IPS-18c (cell line): ENCODE results near the gene CDC42BPB.

Experiments used
- H3K4me3 ChIP-seq: 2 replicates; pipeline ENCODE4 v1.7.0; 2013; ENCODE audit warnings: low read depth, mild to moderate bottlenecking, low read length, moderate library complexity; ENCODE audit not compliant: insufficient read depth
- H3K9me3 ChIP-seq: one replicate; pipeline ENCODE4 v1.6.1; 2013; ENCODE audit warnings: mild to moderate bottlenecking, low read length, moderate library complexity; ENCODE audit not compliant: control insufficient read depth, insufficient read depth

The CDC42BPB gene

GRCh38 chr14:102951799-102952198 is 105.5 kb downstream of the CDC42BPB start:
- Histone ChIP-seq H3K9me3 (no peaks in the 10 kb centered on the region), H3K4me3 (no peak overlapping the region)

- Histone ChIP-seq H3K9me3 (no peaks in the 10 kb centered on the region), H3K4me3 (no peak overlapping the region)
Measured at GRCh38 chr14:102951034-102951433, 106.3 kb downstream of the CDC42BPB start.

- H3K9me3 ChIP-seq: no peaks in the 10 kb centered on the region
- no peak overlapping the region for H3K4me3 ChIP-seq
Measured at GRCh38 chr14:102949801-102950451, 107.4 kb downstream of the CDC42BPB start.

GRCh38 chr14:102949062-102949800 is 108.1 kb downstream of the CDC42BPB start:
- Histone ChIP-seq H3K4me3 (no peak overlapping the region), H3K9me3 (no peaks in the 10 kb centered on the region)

- Histone ChIP-seq H3K9me3 (no peaks in the 10 kb centered on the region), H3K4me3 (no peak overlapping the region)
Measured at GRCh38 chr14:102948698-102949061, 108.7 kb downstream of the CDC42BPB start.

- H3K9me3 ChIP-seq: no peaks in the 10 kb centered on the region
- H3K4me3 ChIP-seq: no peak overlapping the region
Measured at GRCh38 chr14:102947321-102948103, 109.8 kb downstream of the CDC42BPB start.

GRCh38 chr14:102945346-102946130 is 111.8 kb downstream of the CDC42BPB start:
- H3K4me3 ChIP-seq: no peak overlapping the region
- no peaks in the 10 kb centered on the region for H3K9me3 ChIP-seq

GRCh38 chr14:102944448-102945330 is 112.7 kb downstream of the CDC42BPB start:
- Histone ChIP-seq H3K9me3 (no peaks in the 10 kb centered on the region), H3K4me3 (no peak overlapping the region)

- H3K4me3 ChIP-seq: no peak overlapping the region
Measured at GRCh38 chr14:102943979-102944378, 113.4 kb downstream of the CDC42BPB start.

GRCh38 chr14:102943454-102943853 is 113.9 kb downstream of the CDC42BPB start:
- H3K4me3 ChIP-seq: no peak overlapping the region
- no peaks in the 10 kb centered on the region for H3K9me3 ChIP-seq

More at GRCh38 chr14:102943979-102944378, 113.4 kb downstream of the CDC42BPB start:
- H3K9me3 ChIP-seq: no peaks in the 10 kb centered on the region

GRCh38 chr14:102942069-102942468 is 115.3 kb downstream of the CDC42BPB start:
- H3K9me3 ChIP-seq: no peaks in the 10 kb centered on the region
- no peak overlapping the region for H3K4me3 ChIP-seq

GRCh38 chr14:102941419-102942011 is 115.8 kb downstream of the CDC42BPB start:
- Histone ChIP-seq H3K4me3 (no peak overlapping the region), H3K9me3 (no peaks in the 10 kb centered on the region)

GRCh38 chr14:102940729-102941362 is 116.5 kb downstream of the CDC42BPB start:
- Histone ChIP-seq H3K4me3 (no peak overlapping the region), H3K9me3 (no peaks in the 10 kb centered on the region)

GRCh38 chr14:102939820-102940561 is 117.4 kb downstream of the CDC42BPB start:
- H3K9me3 ChIP-seq: no peaks in the 10 kb centered on the region

GRCh38 chr14:102939329-102939728 is 118.0 kb downstream of the CDC42BPB start:
- Histone ChIP-seq H3K9me3 (no peaks in the 10 kb centered on the region), H3K4me3 (no peak overlapping the region)

More at GRCh38 chr14:102939820-102940561, 117.4 kb downstream of the CDC42BPB start:
- H3K4me3 ChIP-seq: no peak overlapping the region
